H1 (cell line): ENCODE results near the gene TRAF3IP3. TPM values are rescaled to one million over a fixed set of nuclear protein-coding genes. Genes with fewer than 3 reads are reported as not detected.

Experiments
- CTCF ChIA-PET: fragments of 300-600 bp; sonication (Branson Sonifier 250); formaldehyde crosslinking; loops from one replicate; lab custom pipeline; 2021; ENCODE audit not compliant: partially characterized antibody; lab: Charles Lee
- POLR2A ChIA-PET: fragments of 300-600 bp; sonication (Branson Sonifier 250); formaldehyde crosslinking; loops from one replicate; lab custom pipeline; 2021; ENCODE audit warnings: inconsistent platforms; ENCODE audit not compliant: partially characterized antibody; lab: Charles Lee
- DNase-seq, 2 experiments: peaks; one replicate each; pipeline versions ENCODE4 v3.0.0 to v3.0.0-alpha.2; 2010 to 2022; ENCODE audit warnings: low spot score in 2 of 2, low read depth in 1 of 2, mixed read lengths in 1 of 2
- FAIRE-seq: peaks from 2 replicates; lab custom pipeline; 2011; peaks lifted over from hg19 to GRCh38; lab: Jason Lieb, UNC
- H2AFZ ChIP-seq: 2 replicates; pipeline ENCODE4 v1.8.1; 2012; ENCODE audit warnings: low read length, inconsistent platforms
- H2AK5ac ChIP-seq: 2 replicates; pipeline ENCODE4 v1.6.1; 2013; ENCODE audit warnings: low read depth, low read length
- H2BK120ac ChIP-seq: replicated peaks from 2 replicates; pipeline ENCODE3; 2013; ENCODE audit warnings: low read depth, low read length, inconsistent platforms
- H2BK12ac ChIP-seq: 2 replicates; pipeline ENCODE4 v1.6.1; 2013; ENCODE audit warnings: low read depth, low read length
- H2BK15ac ChIP-seq: 2 replicates; pipeline ENCODE4 v1.6.1; 2013; ENCODE audit warnings: low read length
- H2BK20ac ChIP-seq: 2 replicates; pipeline ENCODE4 v1.6.1; 2013; ENCODE audit warnings: low read length
- H2BK5ac ChIP-seq: 2 replicates; pipeline ENCODE4 v1.6.1; 2013; ENCODE audit warnings: low read depth, low read length
- H3K14ac ChIP-seq: 2 replicates; pipeline ENCODE4 v1.6.1; 2013; ENCODE audit warnings: inconsistent platforms; ENCODE audit not compliant: insufficient read length
- H3K18ac ChIP-seq: 2 replicates; pipeline ENCODE4 v1.6.1; 2013; ENCODE audit warnings: low read length; ENCODE audit errors: extremely low read depth
- H3K23ac ChIP-seq: 2 replicates; pipeline ENCODE4 v1.6.1; 2013; ENCODE audit warnings: inconsistent platforms; ENCODE audit not compliant: insufficient read length
- H3K23me2 ChIP-seq: 2 replicates; pipeline ENCODE4 v1.6.1; 2013; ENCODE audit warnings: low read depth, low read length
- H3K27ac ChIP-seq: 2 replicates; pipeline ENCODE4 v1.6.1; 2011; ENCODE audit warnings: low read depth, low read length, inconsistent platforms
- H3K27me3 ChIP-seq, 4 experiments: replicated peaks in 1 of 4; 1 replicate in 1 of 4; 2 replicates in 3 of 4; pipeline versions ENCODE4 v1.6.1 to v1.8.1; 2011 to 2013; ENCODE audit warnings: low read length in 3 of 4, mild to moderate bottlenecking in 3 of 4, inconsistent platforms in 2 of 4, mixed read lengths in 2 of 4, moderate library complexity in 1 of 4; ENCODE audit not compliant: control insufficient read depth in 3 of 4, insufficient read depth in 3 of 4; ENCODE audit errors: extremely low read depth in 1 of 4
- H3K36me3 ChIP-seq, 4 experiments: 2 replicates each; pipeline versions ENCODE4 v1.6.1 to v1.8.1; 2011 to 2013; ENCODE audit warnings: mild to moderate bottlenecking in 4 of 4, low read length in 3 of 4, moderate library complexity in 2 of 4, control low read depth in 1 of 4, inconsistent platforms in 1 of 4; ENCODE audit not compliant: insufficient read depth in 4 of 4, control insufficient read depth in 2 of 4
- H3K4ac ChIP-seq: replicated peaks from 2 replicates; pipeline ENCODE3; 2013; ENCODE audit warnings: low read length, low read depth, mixed read lengths, inconsistent platforms; ENCODE audit not compliant: insufficient read length
- H3K4me1 ChIP-seq, 4 experiments: replicated peaks in 1 of 4; 1 replicate in 1 of 4; 2 replicates in 3 of 4; pipeline versions ENCODE4 v1.6.1 to v1.8.1; 2011 to 2013; ENCODE audit warnings: low read length in 3 of 4, inconsistent platforms in 2 of 4, mixed read lengths in 1 of 4; ENCODE audit not compliant: insufficient read depth in 4 of 4, control insufficient read depth in 3 of 4
- H3K4me2 ChIP-seq, 2 experiments: 2 replicates each; pipeline versions ENCODE4 v1.6.1 to v1.8.1; 2011 to 2013; ENCODE audit warnings: low read depth in 2 of 2, low read length in 2 of 2, control low read depth in 1 of 2, inconsistent platforms in 1 of 2, mild to moderate bottlenecking in 1 of 2; ENCODE audit not compliant: insufficient read depth in 1 of 2
- H3K4me3 ChIP-seq, 4 experiments: fragments of 200-600, 300-600 bp in 1 of 4; sonication (generic), shearing (Covaris generic), sonication (Bioruptor Twin) in 1 of 4; 2 replicates each; pipeline versions ENCODE4 v1.5.1 to v1.8.1; 2011 to 2016; ENCODE audit warnings: low read length in 4 of 4, low read depth in 3 of 4, control low read depth in 2 of 4, inconsistent platforms in 2 of 4, mild to moderate bottlenecking in 2 of 4, mixed read lengths in 1 of 4, moderate library complexity in 1 of 4; ENCODE audit not compliant: insufficient read depth in 2 of 4; ENCODE audit errors: extremely low read depth in 1 of 4
- H3K56ac ChIP-seq: replicated peaks from 2 replicates; pipeline ENCODE3; 2013; ENCODE audit warnings: low read depth, mild to moderate bottlenecking, mixed read lengths, low read length, inconsistent platforms; ENCODE audit not compliant: insufficient read length
- H3K79me1 ChIP-seq: 2 replicates; pipeline ENCODE4 v1.6.1; 2013; ENCODE audit warnings: low read depth, low read length, control low read depth
- H3K79me2 ChIP-seq, 2 experiments: 2 replicates each; pipeline versions ENCODE4 v1.6.1 to v1.8.1; 2012 to 2013; ENCODE audit warnings: low read length in 2 of 2, mild to moderate bottlenecking in 2 of 2, inconsistent platforms in 1 of 2; ENCODE audit not compliant: insufficient read depth in 2 of 2, control insufficient read depth in 1 of 2
- H3K9ac ChIP-seq, 4 experiments: replicated peaks in 1 of 4; 1 replicate in 1 of 4; 2 replicates in 3 of 4; pipeline versions ENCODE4 v1.6.1 to v1.8.1; 2011 to 2013; ENCODE audit warnings: low read depth in 3 of 4, low read length in 3 of 4, control low read depth in 2 of 4, mild to moderate bottlenecking in 2 of 4, moderate library complexity in 2 of 4, inconsistent platforms in 1 of 4; ENCODE audit errors: extremely low read depth in 1 of 4
- H3K9me3 ChIP-seq, 2 experiments: 2 replicates each; pipeline versions ENCODE4 v1.6.1 to v1.8.1; 2012 to 2013; ENCODE audit warnings: mild to moderate bottlenecking in 2 of 2, moderate library complexity in 2 of 2, control low read depth in 1 of 2, inconsistent platforms in 1 of 2, low read depth in 1 of 2, low read length in 1 of 2, mixed read lengths in 1 of 2; ENCODE audit not compliant: insufficient read depth in 2 of 2
- H4K20me1 ChIP-seq, 2 experiments: replicated peaks in 1 of 2; 2 replicates each; pipeline versions ENCODE3 to v1.8.1; 2011 to 2013; ENCODE audit warnings: inconsistent platforms in 2 of 2, low read length in 2 of 2, mild to moderate bottlenecking in 1 of 2; ENCODE audit not compliant: insufficient read depth in 2 of 2, control insufficient read depth in 1 of 2
- H4K5ac ChIP-seq: 2 replicates; pipeline ENCODE4 v1.6.1; 2013; ENCODE audit warnings: low read length, low read depth, mixed read lengths, inconsistent platforms; ENCODE audit not compliant: insufficient read length
- H4K8ac ChIP-seq: 2 replicates; pipeline ENCODE4 v1.8.0; 2013; ENCODE audit warnings: mild to moderate bottlenecking, moderate library complexity, low read length, inconsistent platforms; ENCODE audit not compliant: insufficient read depth; ENCODE audit errors: extremely low read depth
- H4K91ac ChIP-seq: replicated peaks from 2 replicates; pipeline ENCODE3; 2013; ENCODE audit warnings: low read length, mixed read lengths, inconsistent platforms; ENCODE audit not compliant: insufficient read length
- BCL11A ChIP-seq, 2 experiments: IDR thresholded peaks; one replicate each; pipeline ENCODE4 v1.6.1; 2011; ENCODE audit warnings: low read depth in 2 of 2, low read length in 2 of 2, mild to moderate bottlenecking in 2 of 2
- EZH2 ChIP-seq: fragments of 200-600 bp; sonication (generic); IDR thresholded peaks from 2 replicates; pipeline ENCODE4 v1.7.1; 2012; ENCODE audit warnings: low read depth, mild to moderate bottlenecking, moderate library complexity, low read length, inconsistent platforms; ENCODE audit not compliant: severe bottlenecking
- FOSL1 ChIP-seq: IDR thresholded peaks from 2 replicates; pipeline ENCODE4 v1.6.1; 2011; ENCODE audit warnings: mild to moderate bottlenecking, low read depth, low read length, moderate library complexity; ENCODE audit not compliant: insufficient read depth
- MAFK ChIP-seq: IDR thresholded peaks from 2 replicates; pipeline ENCODE4 v1.6.1; 2012; ENCODE audit warnings: low read depth, mild to moderate bottlenecking, improper control_type of control experiment, low read length
- RFX5 ChIP-seq: IDR thresholded peaks from 2 replicates; pipeline ENCODE4 v1.6.1; 2011; ENCODE audit warnings: low read depth, low read length, improper control_type of control experiment, borderline replicate concordance
- SIX5 ChIP-seq: IDR thresholded peaks from 2 replicates; pipeline ENCODE4 v1.6.1; 2011; ENCODE audit warnings: mild to moderate bottlenecking, low read depth, low read length
- TBP ChIP-seq: IDR thresholded peaks from 2 replicates; pipeline ENCODE4 v1.6.1; 2011; ENCODE audit warnings: low read depth, low read length, improper control_type of control experiment
- ZNF274 ChIP-seq: IDR thresholded peaks from 2 replicates; pipeline ENCODE4 v1.7.0; 2012; ENCODE audit warnings: low read length, borderline replicate concordance; ENCODE audit errors: extremely low read depth
- WGBS, 2 experiments: shearing (Covaris generic) in 1 of 2; methylation state at CpG; one replicate each; pipeline versions ENCODE4 v1.1.6 to v1.1.7; 2013 to 2015; ENCODE audit warnings: low lambda C conversion rate in 2 of 2, mixed read lengths in 2 of 2, inconsistent platforms in 1 of 2, low coverage in 1 of 2, missing lambda C conversion rate in 1 of 2; ENCODE audit not compliant: insufficient replicate concordance in 2 of 2, insufficient coverage in 1 of 2, insufficient read length in 1 of 2; ENCODE audit errors: extremely low coverage in 1 of 2, missing lambda C conversion rate in 1 of 2; 5-methylcytosine and 5-hydroxymethylcytosine counted together
- polyA plus RNA-seq, 7 experiments: library from polyadenylated mRNA; depleted of rRNA in 3 of 7; stranded (reverse) in 5 of 7; unstranded in 2 of 7; fragments of >200 nt in 5 of 7; fragments of 200-250 nt in 2 of 7; gene quantifications; 1 replicate in 5 of 7; 2 replicates in 1 of 7; 4 replicates in 1 of 7; pipeline versions ENCODE4 v1.2.1 to v1.2.3, GENCODE V29; 2011 to 2013; ENCODE audit warnings: missing spikeins in 2 of 7, mixed read lengths in 2 of 7
- total RNA-seq: library from RNA; stranded (reverse); fragmentation: NEBNext Ultra II Directional; extraction: Animal tissue kit (Norgen Biotek cat#: 25700); gene quantifications from 2 replicates; pipeline ENCODE4 v1.2.1, GENCODE V29; 2021

TRAF3IP3 gene
- total and polyA plus RNA-seq, 2 of the 8 experiments (the other 6 are each of a cell fraction or from before 2014, with no cell fraction given), result not detected

- Histone ChIP-seq H3K4me2 (no peak overlapping the region), H3K18ac (no peak overlapping the region), H3K4ac (no peak overlapping the region), H3K4me3 (no peak overlapping the region), H2BK12ac (no peak overlapping the region), H2BK120ac (no peak overlapping the region), H3K79me1 (no peaks in the 10 kb centered on the region), H4K20me1 (no peaks in the 10 kb centered on the region), H3K9me3 (no peaks in the 10 kb centered on the region), H3K9ac (no peak overlapping the region), H3K27me3 (no peaks in the 10 kb centered on the region; a peak in 1 of 7 replicates), H4K91ac (no peak overlapping the region), H4K8ac (no peak overlapping the region), H3K79me2 (no peaks in the 10 kb centered on the region), H3K36me3 (no peaks in the 10 kb centered on the region), H3K14ac (no peak overlapping the region), H2BK5ac (no peak overlapping the region), H3K23me2 (no peaks in the 10 kb centered on the region), H2BK20ac (no peak overlapping the region), H2BK15ac (no peak overlapping the region), H3K56ac (no peak overlapping the region), H2AK5ac (no peak overlapping the region), H3K23ac (no peak overlapping the region), H3K27ac (no peak overlapping the region), H2AFZ (no peak overlapping the region), H3K4me1 (peaks cover 0 to under 1% (median 0%) of the 10 kb centered on the region in 4 experiments; a peak in 3 of 7 replicates), H4K5ac (no peak overlapping the region)
- TF ChIP-seq FOSL1, result no peak
- no peak for TF ChIP-seq SIX5
- TF ChIP-seq MAFK, result no peak
- TF ChIP-seq RFX5, result no peak
- TF ChIP-seq TBP, result no peak
- no peak for TF ChIP-seq ZNF274
- TF ChIP-seq EZH2, result no peak
- TF ChIP-seq BCL11A (IDR thresholded peaks at IDR 0.05; ENCODE audit: low read depth in 2 of 2, low read length in 2 of 2), result no peak
- FAIRE-seq (no peak), DNase-seq (no peak)
- CTCF ChIA-PET, result interaction anchor here (0.8 to 11.7 kb wide), 5 partner anchors 11 to 189 kb away, joined by 3 to 254 read pairs (median 3); partner anchors contain the start of gene IRF6
- POLR2A ChIA-PET, result no interaction called here
- WGBS, 2 experiments, result 90% methylated on average over 4 of the region's 4 CpGs; no CpG with 5 or more reads in 1 of the 2 experiments
Measured at GRCh38 chr1:209820986-209821385, 65.1 kb downstream of the TRAF3IP3 start.
